Adrenal gland (tissue), 5 donors: ENCODE measurements around the gene AFAP1.

ENCODE experiments used
- CTCF ChIP-seq, 6 experiments: fragments of 450-650 bp in 4 of 6; fragments of 200-600 bp in 2 of 6; sonication (generic) in 1 of 6; IDR thresholded peaks; 1 replicate in 5 of 6; 2 replicates in 1 of 6; pipeline versions ENCODE4 v1.5.1 to v1.8.0; 2016 to 2021; ENCODE audit warnings: antibody characterized with exemption in 6 of 6, mild to moderate bottlenecking in 2 of 6, moderate library complexity in 1 of 6
- POLR2A ChIP-seq, 2 donors: fragments of 450-650 bp; IDR thresholded peaks; one replicate each; pipeline ENCODE4 v1.6.1; 2017; ENCODE audit warnings: antibody characterized with exemption in 2 of 2, mild to moderate bottlenecking in 2 of 2, moderate library complexity in 1 of 2
- donor health status: DM: no; HTN: no; CAD: no.

DNA sequence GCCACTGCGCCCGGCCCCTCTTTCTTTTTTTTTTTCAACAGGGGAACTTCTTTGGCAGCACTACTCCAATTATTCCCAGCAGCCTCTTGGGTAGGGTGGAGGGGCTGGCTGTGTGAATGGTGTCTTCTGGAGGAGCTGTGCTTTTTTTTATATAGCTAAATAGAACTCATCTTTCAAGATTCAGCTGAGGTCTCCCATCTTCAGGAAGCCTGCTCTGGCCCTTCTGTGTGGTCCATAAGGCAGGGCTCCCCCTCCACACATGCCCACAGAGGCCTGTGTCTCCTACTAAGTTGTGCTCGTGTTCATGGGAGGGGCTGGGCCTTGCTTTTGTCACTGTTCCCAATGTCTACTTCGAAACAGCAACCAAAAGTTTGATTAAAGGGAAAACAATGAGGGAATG, 116.8 kb downstream of the AFAP1 start:
- TF ChIP-seq CTCF (IDR thresholded peaks at IDR 0.05) = no peak
- TF ChIP-seq POLR2A (IDR thresholded peaks at IDR 0.05) = no peak
